ENCODE data around the gene FAM174C.
A peak's percentile ranks its signal among the peaks of the same experiment; 100 is the strongest.

The FAM174C gene

DNA sequence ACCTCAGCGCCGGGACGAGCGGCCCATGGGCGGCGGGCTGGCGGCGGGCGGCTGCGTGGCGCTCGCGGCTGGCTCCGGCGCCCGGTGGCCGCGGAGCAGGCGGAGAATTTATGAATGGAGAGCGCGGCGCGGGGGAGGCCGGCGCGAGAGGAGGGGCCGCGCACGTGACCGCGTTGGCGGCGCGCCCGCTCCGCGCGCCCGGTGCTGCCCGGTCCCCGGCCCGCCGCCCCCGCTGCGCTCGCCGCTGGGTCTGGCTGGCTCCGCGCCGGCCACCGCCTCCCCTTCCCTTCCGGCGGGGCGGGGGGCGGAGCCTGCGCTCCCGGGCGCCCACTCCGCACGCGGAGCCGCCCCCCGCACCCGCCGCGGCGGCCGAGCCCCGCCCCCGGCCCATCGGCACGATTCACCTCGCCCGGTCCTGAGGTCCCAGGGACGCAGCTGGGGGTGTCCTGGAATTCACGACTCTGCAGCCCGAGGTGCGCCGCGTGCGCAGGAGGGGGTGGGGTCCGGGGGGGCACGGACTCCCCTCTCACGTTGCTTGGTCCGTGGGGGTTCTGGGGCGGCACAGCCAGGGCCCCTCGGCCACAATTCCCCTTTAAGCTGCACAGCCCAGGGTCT is 37.5 kb upstream of the FAM174C start, which contains the start of gene CBARP:
Gene CBARP (minus strand): TSS at position 252 of the 615 bp plus-strand sequence. CDS start 1,905 bp downstream, outside the sequence.
- Histone ChIP-seq H3K27me3 (ENCODE audit: control insufficient read depth in 5 of 5, insufficient read depth in 4 of 5, low read length in 5 of 5) (peaks cover 0 to 11% (median 8%) of the 10 kb centered on the region in 5 donors), H3K36me3 (ENCODE audit: control insufficient read depth in 5 of 5, insufficient read depth in 5 of 5, low read length in 5 of 5) (no peaks in the 10 kb centered on the region), H3K4me1 (ENCODE audit: control insufficient read depth in 5 of 5, insufficient read depth in 5 of 5, low read length in 5 of 5) (peaks cover 0 to 59% (median 43%) of the 10 kb centered on the region in 5 donors), H3K4me3 (ENCODE audit: low read depth in 1 of 5, low read length in 5 of 5) (peak within 1 kb of the TSS in 4 of 5 donors; percentile 40 to 70 (median 53)), H3K9ac (ENCODE audit: low read length in 5 of 5) (peak within 1 kb of the TSS in 2 of 5 donors; percentile 39 to 52), H3K9me3 (ENCODE audit: control insufficient read depth in 5 of 5, low read length in 5 of 5) (no peaks in the 10 kb centered on the region), H3K27ac (ENCODE audit: low read depth, low read length) (no peak within 1 kb of the TSS)

DNA sequence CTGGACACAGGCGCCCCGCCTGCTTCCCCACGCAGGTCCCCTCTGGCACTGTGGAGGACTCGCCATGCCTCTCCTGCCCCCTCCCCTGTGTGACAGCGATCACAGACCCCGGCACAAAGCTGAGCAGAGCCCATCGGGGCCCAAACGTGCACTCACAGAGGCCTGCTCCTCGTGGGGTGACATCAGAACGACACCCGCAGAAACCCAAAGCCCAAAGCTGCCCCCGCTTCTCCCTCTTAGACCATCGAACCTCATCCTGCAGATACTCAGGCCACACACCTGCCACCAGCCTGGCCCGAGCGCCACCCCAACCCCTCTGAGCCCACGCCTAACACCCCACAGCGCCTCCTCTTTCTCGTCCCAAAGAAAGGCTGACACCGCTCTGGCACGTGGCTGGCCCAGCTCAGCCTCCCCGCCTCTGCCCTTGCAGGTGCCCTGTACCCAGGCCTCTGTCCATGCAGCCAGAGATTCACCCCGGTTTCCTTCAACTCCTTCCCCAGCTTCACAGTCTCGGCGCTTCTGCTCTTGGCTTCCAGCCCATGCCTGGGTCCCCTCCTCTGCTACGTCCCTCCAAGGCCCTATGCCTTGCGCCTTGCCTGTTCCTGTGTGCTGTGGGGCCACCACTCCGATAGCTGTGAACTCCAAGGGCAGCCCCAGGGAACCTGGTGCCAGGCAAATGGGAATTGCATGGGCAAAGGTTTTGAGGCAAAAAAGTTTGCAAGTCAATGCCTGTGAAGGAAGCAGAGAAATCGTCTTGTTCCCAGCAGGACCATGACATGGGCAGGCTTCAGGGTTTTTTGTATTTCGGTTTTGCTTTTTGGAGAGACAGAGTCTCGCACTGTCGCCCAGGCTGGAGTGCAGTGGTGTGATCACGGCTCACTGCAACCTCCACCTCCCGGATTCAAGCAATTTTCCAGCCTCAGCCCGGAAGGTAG is 36.7 kb upstream of the FAM174C start:
- peaks cover 0 to 11% (median 8%) of the 10 kb centered on the region in 5 donors for H3K27me3 ChIP-seq (ENCODE audit: control insufficient read depth in 5 of 5, insufficient read depth in 4 of 5, low read length in 5 of 5)
- H3K4me1 ChIP-seq (ENCODE audit: control insufficient read depth in 5 of 5, insufficient read depth in 5 of 5, low read length in 5 of 5): peaks cover 0 to 59% (median 44%) of the 10 kb centered on the region in 5 donors
- no peaks in the 10 kb centered on the region for H3K36me3 ChIP-seq (ENCODE audit: control insufficient read depth in 5 of 5, insufficient read depth in 5 of 5, low read length in 5 of 5)
- H3K27ac ChIP-seq (ENCODE audit: low read depth, low read length): no peak overlapping the region
- H3K4me3 ChIP-seq (ENCODE audit: low read depth in 1 of 5, low read length in 5 of 5): peak overlapping the region in 2 of 5 donors; percentile 31 to 52
- H3K9ac ChIP-seq (ENCODE audit: low read length in 5 of 5): peak overlapping the region in 1 of 5 donors; percentile 41
- H3K9me3 ChIP-seq (ENCODE audit: control insufficient read depth in 5 of 5, low read length in 5 of 5): no peaks in the 10 kb centered on the region

DNA sequence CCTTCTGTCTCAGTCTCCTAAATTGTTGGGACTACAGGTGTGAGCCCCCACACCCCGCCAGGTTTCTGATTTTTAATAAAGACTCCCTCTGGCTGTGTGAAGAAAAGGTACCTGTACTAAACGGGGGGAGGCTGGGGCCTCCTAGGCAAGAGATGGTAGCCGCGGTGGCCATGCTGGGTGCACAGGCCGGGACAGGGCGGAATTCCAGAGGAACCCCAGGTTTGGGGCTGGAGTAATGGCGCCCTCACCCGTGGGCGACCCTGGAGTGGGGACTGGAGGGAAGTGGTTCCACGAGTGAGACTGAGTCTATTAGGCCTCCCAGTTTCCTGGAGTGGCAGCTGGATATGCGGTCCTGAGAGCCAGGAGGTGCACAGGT is 35.9 kb upstream of the FAM174C start:
- Histone ChIP-seq H3K4me3 (ENCODE audit: low read depth in 1 of 5, low read length in 5 of 5) (peak overlapping the region in 1 of 5 donors; percentile 53), H3K27me3 (ENCODE audit: control insufficient read depth in 5 of 5, insufficient read depth in 4 of 5, low read length in 5 of 5) (peaks cover 0 to 11% (median 8%) of the 10 kb centered on the region in 5 donors), H3K9me3 (ENCODE audit: control insufficient read depth in 5 of 5, low read length in 5 of 5) (no peaks in the 10 kb centered on the region), H3K36me3 (ENCODE audit: control insufficient read depth in 5 of 5, insufficient read depth in 5 of 5, low read length in 5 of 5) (no peaks in the 10 kb centered on the region), H3K4me1 (ENCODE audit: control insufficient read depth in 5 of 5, insufficient read depth in 5 of 5, low read length in 5 of 5) (peaks cover 0 to 67% (median 51%) of the 10 kb centered on the region in 5 donors), H3K27ac (ENCODE audit: low read depth, low read length) (peak overlapping the region; percentile 67), H3K9ac (ENCODE audit: low read length in 5 of 5) (peak overlapping the region in 1 of 5 donors; percentile 62)

DNA sequence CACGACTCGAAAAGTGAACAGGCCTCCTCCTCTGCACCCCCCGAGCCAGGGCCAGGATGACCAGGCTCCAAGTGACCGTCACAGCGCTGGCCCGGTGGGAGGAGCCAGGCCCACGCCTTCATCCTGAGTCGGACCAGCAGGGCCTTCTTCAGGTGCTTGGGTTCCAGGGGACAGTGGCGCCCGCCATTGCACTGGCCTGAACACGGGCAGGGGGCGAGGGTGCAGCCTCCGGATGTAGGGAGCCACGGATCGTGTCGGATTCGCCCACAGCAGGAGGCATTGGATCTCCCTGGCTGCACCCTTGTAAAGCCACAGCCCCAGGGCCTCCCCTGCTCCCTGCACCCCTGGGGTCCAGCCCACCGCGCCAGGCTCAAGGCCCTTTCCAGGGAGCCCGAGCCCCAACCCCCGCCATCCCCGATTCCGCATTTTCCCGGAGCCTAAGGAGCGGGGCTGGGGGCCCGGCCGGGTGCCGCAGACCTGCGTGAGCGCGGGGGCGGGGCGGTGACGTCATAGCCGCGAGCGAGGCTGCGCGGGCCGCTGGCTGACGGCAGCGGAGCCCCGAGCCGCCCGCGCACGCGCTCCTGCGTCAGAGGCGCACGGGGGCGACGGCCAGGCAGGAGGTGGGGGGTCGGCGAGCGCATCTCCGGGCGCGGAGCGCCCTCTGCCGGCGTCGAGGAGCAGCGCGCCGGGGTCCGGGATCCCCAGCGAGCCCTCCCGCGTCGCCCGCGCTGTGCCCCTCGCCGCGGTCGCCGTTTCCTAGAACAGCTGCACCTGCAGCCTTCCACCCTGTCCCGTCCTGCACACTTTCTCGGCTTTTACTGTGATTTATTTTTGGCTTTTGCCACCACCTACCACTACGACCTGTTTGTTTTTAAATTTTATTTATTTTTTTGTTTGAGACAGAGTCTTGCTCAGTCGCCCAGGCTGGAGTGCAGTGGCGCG is 35.3 kb upstream of the FAM174C start:
- H3K4me1 ChIP-seq (ENCODE audit: control insufficient read depth in 5 of 5, insufficient read depth in 5 of 5, low read length in 5 of 5): peaks cover 0 to 74% (median 58%) of the 10 kb centered on the region in 5 donors
- peak overlapping the region in 2 of 5 donors; percentile 34 to 71 for H3K4me3 ChIP-seq (ENCODE audit: low read depth in 1 of 5, low read length in 5 of 5)
- peak overlapping the region in 3 of 5 donors; percentile 30 to 62 (median 57) for H3K9ac ChIP-seq (ENCODE audit: low read length in 5 of 5)
- no peaks in the 10 kb centered on the region for H3K9me3 ChIP-seq (ENCODE audit: control insufficient read depth in 5 of 5, low read length in 5 of 5)
- peak overlapping the region; percentile 67 for H3K27ac ChIP-seq (ENCODE audit: low read depth, low read length)
- peaks cover 0 to 11% (median 8%) of the 10 kb centered on the region in 5 donors for H3K27me3 ChIP-seq (ENCODE audit: control insufficient read depth in 5 of 5, insufficient read depth in 4 of 5, low read length in 5 of 5)
- H3K36me3 ChIP-seq (ENCODE audit: control insufficient read depth in 5 of 5, insufficient read depth in 5 of 5, low read length in 5 of 5): no peaks in the 10 kb centered on the region

DNA sequence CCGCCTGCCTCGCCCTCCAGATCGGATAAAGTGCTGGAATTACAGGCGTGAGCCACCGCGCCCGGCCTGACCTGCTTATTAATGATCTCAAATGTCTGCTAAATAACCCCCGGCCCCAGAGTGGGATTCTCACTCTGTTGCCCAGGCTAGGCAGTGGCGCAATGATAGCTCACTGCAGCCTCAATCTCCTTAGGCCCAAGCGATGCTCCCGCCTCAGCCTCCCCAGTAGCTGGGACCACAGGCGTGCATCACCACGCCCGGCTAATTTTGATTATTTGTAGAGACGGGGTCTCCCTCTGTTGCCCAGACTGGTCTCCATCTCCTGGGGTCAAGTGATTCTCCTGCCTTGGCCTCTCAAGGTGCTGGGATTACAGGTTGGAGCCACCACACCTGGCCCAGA is 34.4 kb upstream of the FAM174C start:
- peaks cover 0 to 81% (median 65%) of the 10 kb centered on the region in 5 donors for H3K4me1 ChIP-seq (ENCODE audit: control insufficient read depth in 5 of 5, insufficient read depth in 5 of 5, low read length in 5 of 5)
- peak overlapping the region in 3 of 5 donors; percentile 19 to 70 (median 70) for H3K9ac ChIP-seq (ENCODE audit: low read length in 5 of 5)
- peak overlapping the region in 3 of 5 donors; percentile 55 to 71 (median 71) for H3K4me3 ChIP-seq (ENCODE audit: low read depth in 1 of 5, low read length in 5 of 5)
- H3K36me3 ChIP-seq (ENCODE audit: control insufficient read depth in 5 of 5, insufficient read depth in 5 of 5, low read length in 5 of 5): no peaks in the 10 kb centered on the region
- H3K27ac ChIP-seq (ENCODE audit: low read depth, low read length): peak overlapping the region; percentile 82
- H3K9me3 ChIP-seq (ENCODE audit: control insufficient read depth in 5 of 5, low read length in 5 of 5): no peaks in the 10 kb centered on the region
- peaks cover 0 to 8% (median 5%) of the 10 kb centered on the region in 5 donors for H3K27me3 ChIP-seq (ENCODE audit: control insufficient read depth in 5 of 5, insufficient read depth in 4 of 5, low read length in 5 of 5)

DNA sequence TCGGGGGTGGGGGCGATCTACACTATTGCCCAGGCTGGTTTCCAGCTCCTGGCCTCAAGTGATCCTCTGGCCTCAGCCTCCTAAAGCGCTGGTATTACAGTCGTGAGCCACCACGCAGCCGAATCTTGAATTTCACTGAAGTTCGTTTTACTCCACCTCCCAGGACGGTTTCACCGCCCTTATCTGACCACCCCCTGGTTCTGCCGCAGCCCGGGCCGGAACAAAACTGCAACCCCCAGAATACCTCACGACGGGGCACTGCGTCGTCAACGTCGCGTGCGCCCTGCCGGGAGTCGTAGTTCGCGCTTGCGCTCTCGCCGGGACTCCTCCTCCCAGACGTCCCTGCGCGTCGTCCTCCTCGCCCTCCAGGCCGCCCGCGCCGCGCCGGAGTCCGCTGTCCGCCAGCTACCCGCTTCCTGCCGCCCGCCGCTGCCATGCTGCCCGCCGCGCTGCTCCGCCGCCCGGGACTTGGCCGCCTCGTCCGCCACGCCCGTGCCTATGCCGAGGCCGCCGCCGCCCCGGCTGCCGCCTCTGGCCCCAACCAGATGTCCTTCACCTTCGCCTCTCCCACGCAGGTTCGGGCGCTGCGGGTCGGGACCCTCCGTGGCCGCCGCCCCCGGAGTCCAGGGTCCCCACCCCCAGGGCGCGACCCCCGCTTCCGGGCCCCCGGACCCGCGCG is 33.8 kb upstream of the FAM174C start, which contains the start of gene ATP5F1D:
Gene ATP5F1D (plus strand): TSS at position 335 of the 679 bp plus-strand sequence. CDS start 100 bp downstream, at position 435.
- Histone ChIP-seq H3K4me1 (ENCODE audit: control insufficient read depth in 5 of 5, insufficient read depth in 5 of 5, low read length in 5 of 5) (peaks cover 0 to 82% (median 71%) of the 10 kb centered on the region in 5 donors), H3K9me3 (ENCODE audit: control insufficient read depth in 5 of 5, low read length in 5 of 5) (no peaks in the 10 kb centered on the region), H3K36me3 (ENCODE audit: control insufficient read depth in 5 of 5, insufficient read depth in 5 of 5, low read length in 5 of 5) (no peaks in the 10 kb centered on the region), H3K4me3 (ENCODE audit: low read depth in 1 of 5, low read length in 5 of 5) (peak within 1 kb of the TSS; percentile 61 to 71 (median 68)), H3K27me3 (ENCODE audit: control insufficient read depth in 5 of 5, insufficient read depth in 4 of 5, low read length in 5 of 5) (peaks cover 0 to 3% (median 0%) of the 10 kb centered on the region in 5 donors), H3K9ac (ENCODE audit: low read length in 5 of 5) (peak within 1 kb of the TSS in 4 of 5 donors; percentile 70 to 81 (median 72)), H3K27ac (ENCODE audit: low read depth, low read length) (peak within 1 kb of the TSS; percentile 82)

DNA sequence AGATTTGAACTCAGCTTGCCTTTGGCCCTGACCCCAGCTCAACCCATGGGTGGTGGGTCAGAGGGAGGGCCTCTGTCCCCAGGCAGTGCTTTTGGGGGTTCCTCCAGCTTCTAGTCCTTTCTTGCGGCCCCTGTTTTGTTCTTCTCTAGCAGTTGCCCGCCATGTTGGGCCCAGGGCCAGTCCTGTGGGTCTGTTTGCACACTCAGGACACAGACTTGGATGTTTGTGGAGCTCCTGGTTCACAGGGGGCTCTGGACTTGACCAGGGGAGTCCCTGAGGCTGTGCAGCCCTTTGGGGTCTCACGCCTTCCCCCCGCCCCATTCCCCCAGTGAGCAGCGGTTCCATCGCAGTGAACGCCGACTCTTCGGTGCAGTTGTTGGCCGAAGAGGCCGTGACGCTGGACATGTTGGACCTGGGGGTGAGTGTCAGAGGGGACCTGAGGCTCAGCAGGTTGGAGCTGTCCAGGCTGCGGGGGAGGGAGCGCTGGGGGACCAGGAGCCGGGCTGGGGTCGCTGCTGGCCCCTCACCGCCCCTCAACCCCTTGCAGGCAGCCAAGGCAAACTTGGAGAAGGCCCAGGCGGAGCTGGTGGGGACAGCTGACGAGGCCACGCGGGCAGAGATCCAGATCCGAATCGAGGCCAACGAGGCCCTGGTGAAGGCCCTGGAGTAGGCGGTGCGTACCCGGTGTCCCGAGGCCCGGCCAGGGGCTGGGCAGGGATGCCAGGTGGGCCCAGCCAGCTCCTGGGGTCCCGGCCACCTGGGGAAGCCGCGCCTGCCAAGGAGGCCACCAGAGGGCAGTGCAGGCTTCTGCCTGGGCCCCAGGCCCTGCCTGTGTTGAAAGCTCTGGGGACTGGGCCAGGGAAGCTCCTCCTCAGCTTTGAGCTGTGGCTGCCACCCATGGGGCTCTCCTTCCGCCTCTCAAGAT is 31.3 kb upstream of the FAM174C start:
- Histone ChIP-seq H3K27ac (ENCODE audit: low read depth, low read length) (peak overlapping the region; percentile 94), H3K9ac (ENCODE audit: low read length in 5 of 5) (peak overlapping the region in 3 of 5 donors; percentile 42 to 72 (median 55)), H3K36me3 (ENCODE audit: control insufficient read depth in 5 of 5, insufficient read depth in 5 of 5, low read length in 5 of 5) (no peaks in the 10 kb centered on the region), H3K4me1 (ENCODE audit: control insufficient read depth in 5 of 5, insufficient read depth in 5 of 5, low read length in 5 of 5) (peaks cover 0 to 72% (median 67%) of the 10 kb centered on the region in 5 donors), H3K27me3 (ENCODE audit: control insufficient read depth in 5 of 5, insufficient read depth in 4 of 5, low read length in 5 of 5) (no peaks in the 10 kb centered on the region), H3K9me3 (ENCODE audit: control insufficient read depth in 5 of 5, low read length in 5 of 5) (no peaks in the 10 kb centered on the region), H3K4me3 (ENCODE audit: low read depth in 1 of 5, low read length in 5 of 5) (peak overlapping the region in 3 of 5 donors; percentile 37 to 55 (median 44))

DNA sequence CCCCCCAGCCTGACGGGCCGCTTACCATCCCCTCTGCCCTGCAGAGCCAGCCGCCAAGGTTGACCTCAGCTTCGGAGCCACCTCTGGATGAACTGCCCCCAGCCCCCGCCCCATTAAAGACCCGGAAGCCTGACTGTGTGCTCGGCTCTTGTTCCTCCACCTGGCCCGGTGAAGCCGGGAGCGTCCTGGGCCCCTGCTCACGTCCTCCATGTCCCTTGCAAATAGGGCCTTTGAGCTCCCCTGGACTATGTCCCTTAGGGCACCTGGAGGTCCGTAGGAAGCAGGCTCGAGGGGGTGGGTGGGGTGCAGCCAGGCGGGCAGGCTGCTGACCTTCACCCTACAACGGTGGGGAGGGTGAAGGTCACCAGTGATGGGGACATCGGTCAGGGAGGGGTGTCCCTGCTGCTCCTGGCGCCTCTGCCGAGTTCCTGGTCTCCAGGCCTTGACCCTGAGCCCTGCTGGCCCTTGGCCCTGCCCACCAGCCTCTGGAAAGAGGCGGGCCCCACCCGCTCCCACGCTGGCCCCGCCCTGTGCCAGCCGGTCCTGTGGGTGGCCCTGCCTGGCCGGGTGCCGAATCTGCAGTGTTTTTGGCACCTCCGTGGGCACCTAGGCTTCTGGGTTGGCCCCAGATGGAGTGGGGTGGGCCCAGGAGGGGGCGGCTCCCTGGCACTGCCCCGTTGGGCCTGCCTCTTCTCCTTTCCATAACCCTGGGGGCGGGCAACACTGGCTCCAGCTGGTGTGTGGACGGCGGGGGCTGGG is 30.5 kb upstream of the FAM174C start:
- Histone ChIP-seq H3K9ac (ENCODE audit: low read length in 5 of 5) (peak overlapping the region; percentile 33 to 72 (median 42)), H3K4me1 (ENCODE audit: control insufficient read depth in 5 of 5, insufficient read depth in 5 of 5, low read length in 5 of 5) (peaks cover 0 to 69% (median 63%) of the 10 kb centered on the region in 5 donors), H3K27me3 (ENCODE audit: control insufficient read depth in 5 of 5, insufficient read depth in 4 of 5, low read length in 5 of 5) (no peaks in the 10 kb centered on the region), H3K4me3 (ENCODE audit: low read depth in 1 of 5, low read length in 5 of 5) (peak overlapping the region in 4 of 5 donors; percentile 27 to 55 (median 40)), H3K27ac (ENCODE audit: low read depth, low read length) (peak overlapping the region; percentile 94), H3K9me3 (ENCODE audit: control insufficient read depth in 5 of 5, low read length in 5 of 5) (no peaks in the 10 kb centered on the region), H3K36me3 (ENCODE audit: control insufficient read depth in 5 of 5, insufficient read depth in 5 of 5, low read length in 5 of 5) (no peaks in the 10 kb centered on the region)
